Measurements from ENCODE around the gene DCT. TPM values are rescaled to one million over a fixed set of nuclear protein-coding genes. Genes with fewer than 3 reads are reported as not detected.
A peak's percentile ranks its signal among the peaks of the same experiment; 100 is the strongest.

The DCT gene
- total RNA-seq, 1 experiment from 2014 or later: 0.12 TPM

- peak; percentile 17 to 82 (median 72); a peak in 5 of 6 replicates for TF ChIP-seq CTCF (IDR thresholded peaks at IDR 0.05 in 2 of 3, conservative IDR thresholded peaks at IDR 0.05 in 1 of 3; ENCODE audit: borderline replicate concordance in 1 of 3, insufficient read depth in 1 of 3, low read depth in 2 of 3, low read length in 2 of 3)
- no peak for TF ChIP-seq EGR1 (IDR thresholded peaks at IDR 0.05; ENCODE audit: low read depth)
- TF ChIP-seq ELF1 (IDR thresholded peaks at IDR 0.05; ENCODE audit: borderline replicate concordance, low read depth): no peak
These were observed 62.9 kb downstream of the DCT start (continued) for GRCh38 chr13:94416454-94417080.

- DNase-seq (ENCODE audit: low read depth, low spot score) (no peak), ATAC-seq (no peak)
- ChIA-PET POLR2A (interaction anchor here (0.6 to 1.5 kb wide), 2 partner anchors 186 to 202 kb away, joined by 3 read pairs; partner anchors contain the start of gene GPR180), CTCF (interaction anchor here (1.1 to 2.3 kb wide), 5 partner anchors 8 to 201 kb away, joined by 3 to 16 read pairs (median 4); no protein-coding TSS in a partner anchor), RAD21 (ENCODE audit: low non-redundant PET in 1 of 2, low total read pairs in 2 of 2, uncharacterized antibody in 2 of 2, unreplicated experiment in 2 of 2) (no interaction called here)
- no TSS peak for BruUV-seq (replicated peaks)
- intact Hi-C loops (cut with micrococcal nuclease): no loop called here
- H3K79me2 ChIP-seq (ENCODE audit: insufficient read depth, low read length): no peaks in the 10 kb centered on the region
- H3K4me1 ChIP-seq (ENCODE audit: control insufficient read depth in 1 of 2, insufficient read depth in 2 of 2, low read length in 2 of 2): no peaks in the 10 kb centered on the region
- no peak overlapping the region for H3K4me3 ChIP-seq (replicated peaks in 1 of 2; ENCODE audit: low read depth in 1 of 2, low read length in 2 of 2)
- no peak overlapping the region for H3K27ac ChIP-seq (ENCODE audit: low read depth, low read length)
- no peaks in the 10 kb centered on the region for H3K36me3 ChIP-seq (ENCODE audit: control insufficient read depth in 1 of 2, insufficient read depth in 2 of 2, low read length in 2 of 2)
- no peak overlapping the region for H3K4me2 ChIP-seq (ENCODE audit: low read length)
- H4K20me1 ChIP-seq (ENCODE audit: insufficient read depth): no peaks in the 10 kb centered on the region
- H3K9me3 ChIP-seq (ENCODE audit: control insufficient read depth in 1 of 2, insufficient read depth in 1 of 2, low read depth in 1 of 2, low read length in 2 of 2): no peaks in the 10 kb centered on the region
- 0 out of 2 replicates have a peak, but pooled peaks cover 7% of the 10 kb centered on the region for H3K27me3 ChIP-seq (ENCODE audit: insufficient read depth, low read length)
- TF ChIP-seq POLR2A (IDR thresholded peaks at IDR 0.05; ENCODE audit: borderline replicate concordance, extremely low read depth, insufficient read depth, insufficient read length) (no peak), JUND (IDR thresholded peaks at IDR 0.05) (no peak), ZBTB33 (IDR thresholded peaks at IDR 0.05; ENCODE audit: extremely low read depth, insufficient replicate concordance, low read length) (no peak), SP1 (IDR thresholded peaks at IDR 0.05; ENCODE audit: low read depth) (no peak)
- H3K9ac ChIP-seq (ENCODE audit: low read length): no peak overlapping the region
- H2AFZ ChIP-seq (ENCODE audit: low read depth, low read length, poor library complexity, severe bottlenecking): no peak overlapping the region
- H3K9me2 ChIP-seq (ENCODE audit: insufficient read depth): no peaks in the 10 kb centered on the region
These were observed 63.8 kb downstream of the DCT start for GRCh38 chr13:94415500-94416237.

Measured in HCT116 (cell line).